Body of pancreas (tissue), 4 donors: Measurements from ENCODE around the gene SPATA13.

Experiments
- POLR2A ChIP-seq, 3 donors: fragments of 450-650 bp; IDR thresholded peaks; one replicate each; pipeline ENCODE4 v1.6.1; 2016; ENCODE audit warnings: antibody characterized with exemption in 3 of 3, mild to moderate bottlenecking in 2 of 3
- TF ChIP-seq, protein P1 (sequence below), 7 experiments: fragments of 450-650 bp in 4 of 7; fragments of 200-600 bp in 3 of 7; sonication (generic) in 3 of 7; IDR thresholded peaks; one replicate each; pipeline ENCODE4 v1.5.1; 2016 to 2019; ENCODE audit warnings: antibody characterized with exemption in 7 of 7

DNA sequence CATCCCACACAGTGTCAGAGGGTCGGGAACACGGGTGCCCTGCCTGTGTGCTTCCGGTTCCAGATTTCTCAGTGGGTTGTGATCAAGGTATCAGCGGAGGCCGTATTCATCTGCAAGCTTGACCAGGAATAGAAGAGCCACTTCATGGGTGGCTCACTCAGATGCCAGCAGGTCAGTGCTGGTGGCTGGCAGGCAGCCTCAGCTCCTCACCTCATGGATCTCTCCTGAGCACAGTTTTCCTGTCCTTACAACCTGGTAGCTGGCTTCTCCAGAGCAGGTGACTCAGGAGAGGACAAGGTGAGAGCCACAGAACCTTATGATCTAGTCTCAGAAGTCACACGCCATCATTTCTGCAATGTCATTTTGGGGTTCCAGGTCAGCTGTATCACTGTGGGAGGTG is 44.8 kb upstream of the SPATA13 start:
- TF ChIP-seq, protein P1, sequence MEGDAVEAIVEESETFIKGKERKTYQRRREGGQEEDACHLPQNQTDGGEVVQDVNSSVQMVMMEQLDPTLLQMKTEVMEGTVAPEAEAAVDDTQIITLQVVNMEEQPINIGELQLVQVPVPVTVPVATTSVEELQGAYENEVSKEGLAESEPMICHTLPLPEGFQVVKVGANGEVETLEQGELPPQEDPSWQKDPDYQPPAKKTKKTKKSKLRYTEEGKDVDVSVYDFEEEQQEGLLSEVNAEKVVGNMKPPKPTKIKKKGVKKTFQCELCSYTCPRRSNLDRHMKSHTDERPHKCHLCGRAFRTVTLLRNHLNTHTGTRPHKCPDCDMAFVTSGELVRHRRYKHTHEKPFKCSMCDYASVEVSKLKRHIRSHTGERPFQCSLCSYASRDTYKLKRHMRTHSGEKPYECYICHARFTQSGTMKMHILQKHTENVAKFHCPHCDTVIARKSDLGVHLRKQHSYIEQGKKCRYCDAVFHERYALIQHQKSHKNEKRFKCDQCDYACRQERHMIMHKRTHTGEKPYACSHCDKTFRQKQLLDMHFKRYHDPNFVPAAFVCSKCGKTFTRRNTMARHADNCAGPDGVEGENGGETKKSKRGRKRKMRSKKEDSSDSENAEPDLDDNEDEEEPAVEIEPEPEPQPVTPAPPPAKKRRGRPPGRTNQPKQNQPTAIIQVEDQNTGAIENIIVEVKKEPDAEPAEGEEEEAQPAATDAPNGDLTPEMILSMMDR (IDR thresholded peaks at IDR 0.05), result no peak
- TF ChIP-seq POLR2A (IDR thresholded peaks at IDR 0.05), result no peak
